ENCODE results near the gene DNAAF3.
"Not testable (repeated sequence)": the region's sequence is repeated elsewhere in the genome, so short reads cannot be mapped to it uniquely, and the experiment has no call there.

The DNAAF3 gene

GRCh38 chr19:55169136-55169535, 2.7 kb upstream of the DNAAF3 start:
- DNase-seq, result no peak
- no peak for TF ChIP-seq POLR2A (IDR thresholded peaks at IDR 0.05; ENCODE audit: low read length)

GRCh38 chr19:55165952-55166529, 372 bp downstream of the DNAAF3 start:
- peak; percentile 85 for DNase-seq

GRCh38 chr19:55161571-55162322, 4.7 kb downstream of the DNAAF3 start:
- TF ChIP-seq POLR2A (IDR thresholded peaks at IDR 0.05; ENCODE audit: low read length) (no peak), GATA1 (IDR thresholded peaks at IDR 0.05; ENCODE audit: low read depth, low read length) (no peak)
- no peak for DNase-seq

More at GRCh38 chr19:55165952-55166529, 372 bp downstream of the DNAAF3 start:
- TF ChIP-seq POLR2A (IDR thresholded peaks at IDR 0.05; ENCODE audit: low read length), result no peak
- TF ChIP-seq GATA1 (IDR thresholded peaks at IDR 0.05; ENCODE audit: low read depth, low read length), result no peak

GRCh38 chr19:55160986-55161365, 5.4 kb downstream of the DNAAF3 start:
- no peak for DNase-seq
- TF ChIP-seq GATA1 (IDR thresholded peaks at IDR 0.05; ENCODE audit: low read depth, low read length) (no peak), POLR2A (IDR thresholded peaks at IDR 0.05; ENCODE audit: low read length) (no peak)

GRCh38 chr19:55160128-55160985, 6.1 kb downstream of the DNAAF3 start:
- DNase-seq, result peak; percentile 92 to 97
- TF ChIP-seq GATA1 (IDR thresholded peaks at IDR 0.05; ENCODE audit: low read depth, low read length) (no peak), POLR2A (IDR thresholded peaks at IDR 0.05; ENCODE audit: low read length) (no peak)

GRCh38 chr19:55158848-55159749, 7.3 kb downstream of the DNAAF3 start:
- DNase-seq, result peak; percentile 94 to 97
- TF ChIP-seq GATA1 (IDR thresholded peaks at IDR 0.05; ENCODE audit: low read depth, low read length) (peak; percentile 39), POLR2A (IDR thresholded peaks at IDR 0.05; ENCODE audit: low read length) (no peak)

- no peak for DNase-seq
- TF ChIP-seq POLR2A (IDR thresholded peaks at IDR 0.05; ENCODE audit: low read length), result no peak
- TF ChIP-seq GATA1 (IDR thresholded peaks at IDR 0.05; ENCODE audit: low read depth, low read length), result no peak
Observed at GRCh38 chr19:55158423-55158822, 8.0 kb downstream of the DNAAF3 start.

GRCh38 chr19:55157064-55157908, 9.1 kb downstream of the DNAAF3 start, which contains the start of gene TNNI3:
TNNI3 (minus strand) TSS chr19:55157732; CDS start chr19:55157589, 143 bp downstream.
- no peak for TF ChIP-seq GATA1 (IDR thresholded peaks at IDR 0.05; ENCODE audit: low read depth, low read length)
- peak; percentile 24 to 67 for DNase-seq

- DNase-seq, result peak; percentile 45 to 76
Observed at GRCh38 chr19:55156202-55157063, 10.0 kb downstream of the DNAAF3 start.

GRCh38 chr19:55155784-55156183, 10.6 kb downstream of the DNAAF3 start:
- DNase-seq, result not testable (repeated sequence)

More at GRCh38 chr19:55156202-55157063, 10.0 kb downstream of the DNAAF3 start:
- no peak for TF ChIP-seq GATA1 (IDR thresholded peaks at IDR 0.05; ENCODE audit: low read depth, low read length)
- TF ChIP-seq POLR2A (IDR thresholded peaks at IDR 0.05; ENCODE audit: low read length), result no peak

GRCh38 chr19:55153652-55154264, 12.7 kb downstream of the DNAAF3 start:
- DNase-seq, result no peak
- TF ChIP-seq POLR2A (IDR thresholded peaks at IDR 0.05; ENCODE audit: low read length) (no peak), GATA1 (IDR thresholded peaks at IDR 0.05; ENCODE audit: low read depth, low read length) (no peak)

Measured in erythroblast (primary cell).